Measurements from ENCODE around the gene DTNBP1. TPM values are rescaled to one million over a fixed set of nuclear protein-coding genes. Genes with fewer than 3 reads are reported as not detected.
A peak's percentile ranks its signal among the peaks of the same experiment; 100 is the strongest.

Gene DTNBP1
- total and polyA plus RNA-seq, 2 of the 13 experiments (the other 11 are each of a cell fraction or from before 2014, with no cell fraction given) = 6.6 to 19.1 TPM

GRCh38 chr6:15510536-15511247 lies 152.1 kb downstream of the DTNBP1 start:
- H3K27ac ChIP-seq (ENCODE audit: extremely low read length, insufficient read depth, low read length) = no peak overlapping the region
- H3K4me1 ChIP-seq (ENCODE audit: insufficient read depth, low read length) = peaks cover 8% of the 10 kb centered on the region
- POLR2A ChIA-PET = no interaction called here
- no peak for TF ChIP-seq NFIB (CRISPR knock-in tag; IDR thresholded peaks at IDR 0.05; ENCODE audit: borderline replicate concordance)
- TF ChIP-seq GRHL1 (CRISPR knock-in tag; conservative IDR thresholded peaks at IDR 0.05) = no peak
- peak; percentile 1 for TF ChIP-seq AGO2 (optimal IDR thresholded peaks at IDR 0.05; ENCODE audit: low read depth, low read length)
- no peak for TF ChIP-seq PLRG1 (conservative IDR thresholded peaks at IDR 0.05)
- TF ChIP-seq GPN1 (CRISPR knock-in tag; IDR thresholded peaks at IDR 0.05; ENCODE audit: borderline replicate concordance) = no peak
- H3K27me3 ChIP-seq (ENCODE audit: control insufficient read depth in 1 of 2, insufficient read depth in 2 of 2, low read length in 2 of 2) = no peaks in the 10 kb centered on the region
- H3K9me3 ChIP-seq (ENCODE audit: low read length) = no peaks in the 10 kb centered on the region
- no peak overlapping the region for H3K9ac ChIP-seq (ENCODE audit: insufficient read depth, low read depth, low read length)
- H2AFZ ChIP-seq (ENCODE audit: low read length) = no peak overlapping the region
- H3K4me3 ChIP-seq (replicated peaks in 1 of 3; ENCODE audit: insufficient read depth in 1 of 3, low read depth in 2 of 3, low read length in 3 of 3) = no peak overlapping the region
- no peak for FAIRE-seq
- H4K20me1 ChIP-seq (ENCODE audit: insufficient read depth, low read length) = peaks cover 2% of the 10 kb centered on the region; the same call in 1 of the 2 replicates
- no peak overlapping the region for H3K4me2 ChIP-seq (ENCODE audit: low read depth, low read length)
- H3K79me2 ChIP-seq (ENCODE audit: insufficient read depth, low read length) = no peaks in the 10 kb centered on the region
- WGBS (ENCODE audit: low lambda C conversion rate) = 87% methylated on average over 14 of the region's 16 CpGs
- CTCF ChIA-PET (ENCODE audit: low intra/inter-chr PET ratio, low total read pairs) = no interaction called here
- in situ Hi-C loops (cut with HindIII; ENCODE audit: extremely low pct_ligation_motif_present, low pct_unique_long_range_greater_than_20kb) (no loop called here), intact Hi-C loops (cut with micrococcal nuclease; ENCODE audit: unreplicated experiment) (no loop called here)
- DNase-seq (ENCODE audit: low spot score) = no peak
- peaks cover 23 to 52% of the 10 kb centered on the region in 2 experiments for H3K36me3 ChIP-seq (replicated peaks in 1 of 2; ENCODE audit: control insufficient read depth in 1 of 2, insufficient read depth in 2 of 2, low read length in 2 of 2)
- ATAC-seq = no peak
- no TSS peak for BruUV-seq (replicated peaks)

GRCh38 chr6:15510121-15510520 lies 152.7 kb downstream of the DTNBP1 start:
- Histone ChIP-seq H2AFZ (ENCODE audit: low read length) (no peak overlapping the region), H3K27me3 (ENCODE audit: control insufficient read depth in 1 of 2, insufficient read depth in 2 of 2, low read length in 2 of 2) (no peaks in the 10 kb centered on the region), H3K9ac (ENCODE audit: insufficient read depth, low read depth, low read length) (no peak overlapping the region), H3K27ac (ENCODE audit: extremely low read length, insufficient read depth, low read length) (no peak overlapping the region), H4K20me1 (ENCODE audit: insufficient read depth, low read length) (peaks cover 7% of the 10 kb centered on the region; the same call in 1 of the 2 replicates), H3K9me3 (ENCODE audit: low read length) (no peaks in the 10 kb centered on the region), H3K79me2 (ENCODE audit: insufficient read depth, low read length) (no peaks in the 10 kb centered on the region), H3K36me3 (replicated peaks in 1 of 2; ENCODE audit: control insufficient read depth in 1 of 2, insufficient read depth in 2 of 2, low read length in 2 of 2) (peaks cover 23 to 52% of the 10 kb centered on the region in 2 experiments), H3K4me3 (replicated peaks in 1 of 3; ENCODE audit: insufficient read depth in 1 of 3, low read depth in 2 of 3, low read length in 3 of 3) (no peak overlapping the region), H3K4me2 (ENCODE audit: low read depth, low read length) (no peak overlapping the region), H3K4me1 (ENCODE audit: insufficient read depth, low read length) (peaks cover 14% of the 10 kb centered on the region)
- 97% methylated on average over 5 of the region's 6 CpGs for WGBS (ENCODE audit: low lambda C conversion rate)
- ATAC-seq (no peak), FAIRE-seq (no peak), DNase-seq (ENCODE audit: low spot score) (no peak)
- no TSS peak for BruUV-seq (replicated peaks)
- CTCF ChIA-PET (ENCODE audit: low intra/inter-chr PET ratio, low total read pairs) = no interaction called here
- POLR2A ChIA-PET = no interaction called here
- in situ Hi-C loops (cut with HindIII; ENCODE audit: extremely low pct_ligation_motif_present, low pct_unique_long_range_greater_than_20kb) = no loop called here
- intact Hi-C loops (cut with micrococcal nuclease; ENCODE audit: unreplicated experiment) = no loop called here
- TF ChIP-seq MEF2D (CRISPR knock-in tag; IDR thresholded peaks at IDR 0.05) (no peak), ZNF350 (CRISPR knock-in tag; IDR thresholded peaks at IDR 0.05; ENCODE audit: borderline replicate concordance, low read depth) (no peak), TCF12 (IDR thresholded peaks at IDR 0.05) (no peak), TCF12 (CRISPR knock-in tag; IDR thresholded peaks at IDR 0.05) (no peak), ZNF33A (CRISPR knock-in tag; IDR thresholded peaks at IDR 0.05; ENCODE audit: borderline replicate concordance) (no peak), NR1H2 (CRISPR knock-in tag; IDR thresholded peaks at IDR 0.05; ENCODE audit: borderline replicate concordance, low read depth) (no peak), ZNF382 (CRISPR knock-in tag; IDR thresholded peaks at IDR 0.05; ENCODE audit: borderline replicate concordance) (no peak), ERF (CRISPR knock-in tag; IDR thresholded peaks at IDR 0.05) (no peak), ZSCAN30 (CRISPR knock-in tag; IDR thresholded peaks at IDR 0.05) (no peak), ZNF781 (CRISPR knock-in tag; IDR thresholded peaks at IDR 0.05; ENCODE audit: borderline replicate concordance, not compliant biosample characterization) (no peak), PHF20 (CRISPR knock-in tag; IDR thresholded peaks at IDR 0.05) (no peak)

Measured in HepG2 (cell line).